CD4-positive, alpha-beta memory T cell (primary cell): ENCODE data around the gene ILK. TPM values are rescaled to one million over a fixed set of nuclear protein-coding genes. Genes with fewer than 3 reads are reported as not detected.

Source experiments
- CTCF ChIA-PET: fragments of 350-600 bp; sonication (Branson Sonifier 250); formaldehyde crosslinking; loops from one replicate; lab custom pipeline; 2021; ENCODE audit warnings: inconsistent platforms; ENCODE audit not compliant: partially characterized antibody; lab: Charles Lee
- POLR2A ChIA-PET: fragments of 350-600 bp; sonication (Branson Sonifier 250); formaldehyde crosslinking; loops from one replicate; lab custom pipeline; 2021; ENCODE audit not compliant: partially characterized antibody; lab: Charles Lee
- DNase-seq, 5 donors: peaks; one replicate each; pipeline versions ENCODE4 v3.0.0 to v3.0.0-alpha.2; 2020 to 2022; ENCODE audit warnings: mixed read lengths in 1 of 5
- H3K27ac ChIP-seq: one replicate; pipeline ENCODE4 v1.7.0; 2013; ENCODE audit warnings: low read depth, low read length
- H3K27me3 ChIP-seq: 2 replicates; pipeline ENCODE4 v1.7.0; 2013; ENCODE audit warnings: mild to moderate bottlenecking, low read length, moderate library complexity; ENCODE audit not compliant: insufficient read depth
- H3K36me3 ChIP-seq: 2 replicates; pipeline ENCODE4 v1.7.0; 2013; ENCODE audit warnings: mild to moderate bottlenecking, low read length, moderate library complexity; ENCODE audit not compliant: insufficient read depth
- H3K4me1 ChIP-seq: 2 replicates; pipeline ENCODE4 v1.7.0; 2013; ENCODE audit warnings: mild to moderate bottlenecking, low read length, moderate library complexity; ENCODE audit not compliant: insufficient read depth
- H3K4me3 ChIP-seq, 2 donors: one replicate each; pipeline ENCODE4 v1.7.0; 2013; ENCODE audit warnings: low read length in 2 of 2, mild to moderate bottlenecking in 1 of 2
- H3K9me3 ChIP-seq, 2 donors: one replicate each; pipeline ENCODE4 v1.7.0; 2013; ENCODE audit warnings: low read length in 2 of 2, control low read depth in 1 of 2; ENCODE audit not compliant: control insufficient read depth in 1 of 2
- H3K27ac Mint-ChIP-seq, 7 donors: one replicate each; pipeline ENCODE4 v1.8.0; 2020 to 2021; ENCODE audit warnings: mixed read lengths in 7 of 7, mild to moderate bottlenecking in 6 of 7, inconsistent platforms in 3 of 7, moderate library complexity in 3 of 7
- H3K27me3 Mint-ChIP-seq, 2 donors: one replicate each; pipeline ENCODE4 v1.8.0; 2020 to 2021; ENCODE audit warnings: mixed read lengths in 2 of 2
- H3K36me3 Mint-ChIP-seq, 2 donors: one replicate each; pipeline ENCODE4 v1.8.0; 2020 to 2021; ENCODE audit warnings: mixed read lengths in 2 of 2, inconsistent platforms in 1 of 2, mild to moderate bottlenecking in 1 of 2
- H3K4me1 Mint-ChIP-seq, 4 donors: one replicate each; pipeline ENCODE4 v1.8.0; 2020 to 2021; ENCODE audit warnings: mixed read lengths in 4 of 4, mild to moderate bottlenecking in 1 of 4
- H3K4me3 Mint-ChIP-seq, 8 donors: one replicate each; pipeline ENCODE4 v1.8.0; 2020 to 2021; ENCODE audit warnings: mixed read lengths in 8 of 8, mild to moderate bottlenecking in 7 of 8, moderate library complexity in 6 of 8, inconsistent platforms in 3 of 8
- H3K9me3 Mint-ChIP-seq, 8 donors: one replicate each; pipeline ENCODE4 v1.8.0; 2020 to 2021; ENCODE audit warnings: mixed read lengths in 8 of 8, mild to moderate bottlenecking in 5 of 8, inconsistent platforms in 3 of 8, moderate library complexity in 1 of 8
- intact Hi-C: fragments of 100-400 bp; cut with micrococcal nuclease; formaldehyde crosslinking; loops from one replicate; pipeline ENCODE4 v1.15.1; 2023
- polyA plus RNA-seq, 2 donors: library from polyadenylated mRNA; unstranded; fragments of 300-500 nt; fragmentation: Illumina TruSeq; gene quantifications; one replicate each; pipeline ENCODE4 v1.2.3, GENCODE V29; 2021
- total RNA-seq, 2 experiments: library from RNA; stranded (reverse); gene quantifications; one replicate each; pipeline ENCODE4 v1.2.3, GENCODE V29; 2021

Gene ILK
- total and polyA plus RNA-seq, 4 experiments from 2014 or later = 121 to 132 (median 130) TPM

- H3K9me3 ChIP-seq = no peaks in the 10 kb centered on the region
- H3K27me3 ChIP-seq = no peaks in the 10 kb centered on the region
- H3K4me3 Mint-ChIP-seq = peak overlapping the region in 5 of 8 donors; percentile 39 to 72 (median 51)
- peak in 1 of 5 donors; percentile 18 for DNase-seq
- no peaks in the 10 kb centered on the region for H3K27me3 Mint-ChIP-seq
- H3K36me3 ChIP-seq = peaks cover 37% of the 10 kb centered on the region
- H3K27ac Mint-ChIP-seq = peak overlapping the region in 5 of 7 donors; percentile 62 to 95 (median 87)
- H3K9me3 Mint-ChIP-seq = no peaks in the 10 kb centered on the region
- POLR2A ChIA-PET = interaction anchor here (0.9 to 9.6 kb wide), 6 partner anchors 10 to 126 kb away, joined by 3 to 172 read pairs (median 6); partner anchors contain the start of genes ARFIP2, MRPL17, TIMM10B and TPP1
- intact Hi-C loops = no loop called here
- H3K4me1 ChIP-seq = peaks cover 72% of the 10 kb centered on the region
- CTCF ChIA-PET = interaction anchor here (1.0 to 7.6 kb wide), 7 partner anchors 11 to 228 kb away, joined by 4 to 109 read pairs (median 5); partner anchors contain the start of genes MRPL17 and TPP1
- H3K36me3 Mint-ChIP-seq = peaks cover 12 to 46% of the 10 kb centered on the region in 2 donors
- peak overlapping the region; percentile 52 for H3K27ac ChIP-seq
- no peak overlapping the region for H3K4me3 ChIP-seq
- peaks cover 0 to 34% (median 29%) of the 10 kb centered on the region in 4 donors for H3K4me1 Mint-ChIP-seq
These were observed 3.7 kb downstream of the ILK start for GRCh38 chr11:6607190-6607795.

DNA sequence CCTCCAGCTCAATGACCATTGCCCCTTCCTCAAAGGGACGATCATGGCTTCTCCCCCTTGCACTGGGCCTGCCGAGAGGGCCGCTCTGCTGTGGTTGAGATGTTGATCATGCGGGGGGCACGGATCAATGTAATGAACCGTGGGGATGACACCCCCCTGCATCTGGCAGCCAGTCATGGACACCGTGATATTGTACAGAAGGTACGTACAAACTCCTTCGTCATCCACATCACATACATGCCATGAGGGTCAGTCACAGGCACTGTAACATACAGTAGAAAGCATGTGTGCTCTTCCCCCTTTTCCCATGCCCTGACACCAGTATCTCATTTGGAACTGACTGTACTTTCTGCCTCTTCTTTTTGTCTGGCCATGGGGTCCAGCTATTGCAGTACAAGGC lies 4.4 kb downstream of the ILK start:
- H3K9me3 ChIP-seq = no peaks in the 10 kb centered on the region
- peak in 1 of 5 donors; percentile 18 for DNase-seq
- H3K27ac ChIP-seq = peak overlapping the region; percentile 52
- Mint-ChIP-seq H3K27me3 (no peaks in the 10 kb centered on the region), H3K4me3 (peak overlapping the region in 1 of 8 donors; percentile 8), H3K4me1 (peaks cover 0 to 34% (median 29%) of the 10 kb centered on the region in 4 donors), H3K36me3 (peaks cover 12 to 46% of the 10 kb centered on the region in 2 donors), H3K9me3 (no peaks in the 10 kb centered on the region), H3K27ac (peak overlapping the region in 4 of 7 donors; percentile 62 to 95 (median 86))
- POLR2A ChIA-PET = interaction anchor here (1.8 to 9.6 kb wide), 3 partner anchors 10 to 76 kb away, joined by 7 to 172 read pairs (median 132); partner anchors contain the start of genes MRPL17 and TPP1
- H3K4me1 ChIP-seq = peaks cover 70% of the 10 kb centered on the region
- H3K36me3 ChIP-seq = peaks cover 37% of the 10 kb centered on the region
- no peak overlapping the region for H3K4me3 ChIP-seq
- CTCF ChIA-PET = interaction anchor here (1.3 to 7.6 kb wide), 6 partner anchors 11 to 229 kb away, joined by 4 to 109 read pairs (median 7); partner anchors contain the start of genes MRPL17 and TPP1
- intact Hi-C loops = no loop called here
- no peaks in the 10 kb centered on the region for H3K27me3 ChIP-seq

DNA sequence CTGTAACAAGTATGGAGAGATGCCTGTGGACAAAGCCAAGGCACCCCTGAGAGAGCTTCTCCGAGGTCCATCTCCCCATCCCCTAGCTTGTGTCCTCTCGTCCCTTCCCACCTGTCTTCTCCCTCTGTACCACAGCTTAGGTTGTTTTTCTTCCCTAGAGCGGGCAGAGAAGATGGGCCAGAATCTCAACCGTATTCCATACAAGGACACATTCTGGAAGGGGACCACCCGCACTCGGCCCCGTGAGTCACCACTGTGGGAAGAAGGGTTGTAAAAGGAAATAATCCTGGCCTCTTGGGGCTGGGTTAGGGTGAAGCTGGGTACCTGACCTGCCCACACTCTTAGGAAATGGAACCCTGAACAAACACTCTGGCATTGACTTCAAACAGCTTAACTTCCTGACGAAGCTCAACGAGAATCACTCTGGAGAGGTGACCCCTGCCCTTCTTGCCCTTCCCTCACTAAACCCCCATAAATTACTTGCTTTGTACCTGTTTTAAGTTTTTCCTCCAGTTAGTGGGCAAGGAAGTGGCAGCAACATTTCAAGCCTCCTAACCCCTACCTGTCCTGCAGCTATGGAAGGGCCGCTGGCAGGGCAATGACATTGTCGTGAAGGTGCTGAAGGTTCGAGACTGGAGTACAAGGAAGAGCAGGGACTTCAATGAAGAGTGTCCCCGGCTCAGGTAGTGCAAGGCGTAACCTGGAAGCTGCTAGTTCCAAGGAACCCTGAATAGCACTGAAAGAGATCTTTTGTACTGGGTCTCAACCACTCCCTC lies 5.3 kb downstream of the ILK start:
- ChIA-PET POLR2A (interaction anchor here (0.6 to 9.6 kb wide), 4 partner anchors 9 to 128 kb away, joined by 3 to 172 read pairs (median 70); partner anchors contain the start of genes MRPL17 and TPP1), CTCF (interaction anchor here (1.6 to 7.6 kb wide), 4 partner anchors 10 to 97 kb away, joined by 7 to 109 read pairs (median 16); partner anchors contain the start of genes MRPL17 and TPP1)
- Mint-ChIP-seq H3K36me3 (peaks cover 12 to 46% of the 10 kb centered on the region in 2 donors), H3K4me1 (peaks cover 0 to 34% (median 29%) of the 10 kb centered on the region in 4 donors), H3K27me3 (no peaks in the 10 kb centered on the region), H3K9me3 (no peaks in the 10 kb centered on the region), H3K27ac (peak overlapping the region in 5 of 7 donors; percentile 26 to 83 (median 72)), H3K4me3 (peak overlapping the region in 3 of 8 donors; percentile 11 to 19 (median 12))
- H3K4me3 ChIP-seq = no peak overlapping the region
- no peaks in the 10 kb centered on the region for H3K9me3 ChIP-seq
- peak overlapping the region; percentile 52 for H3K27ac ChIP-seq
- peaks cover 75% of the 10 kb centered on the region for H3K4me1 ChIP-seq
- intact Hi-C loops = no loop called here
- H3K36me3 ChIP-seq = peaks cover 37% of the 10 kb centered on the region
- no peak for DNase-seq
- no peaks in the 10 kb centered on the region for H3K27me3 ChIP-seq

DNA sequence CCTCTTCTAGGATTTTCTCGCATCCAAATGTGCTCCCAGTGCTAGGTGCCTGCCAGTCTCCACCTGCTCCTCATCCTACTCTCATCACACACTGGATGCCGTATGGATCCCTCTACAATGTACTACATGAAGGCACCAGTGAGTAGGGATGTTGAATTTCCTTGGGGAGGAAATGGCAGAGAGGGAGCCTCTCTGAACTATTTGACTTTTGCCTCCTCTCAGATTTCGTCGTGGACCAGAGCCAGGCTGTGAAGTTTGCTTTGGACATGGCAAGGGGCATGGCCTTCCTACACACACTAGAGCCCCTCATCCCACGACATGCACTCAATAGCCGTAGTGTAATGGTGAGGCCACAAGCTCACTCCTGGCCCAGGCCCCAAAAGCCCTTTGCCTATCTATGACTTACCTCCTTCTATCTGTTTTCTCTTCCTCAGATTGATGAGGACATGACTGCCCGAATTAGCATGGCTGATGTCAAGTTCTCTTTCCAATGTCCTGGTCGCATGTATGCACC lies 6.0 kb downstream of the ILK start:
- CTCF ChIA-PET = interaction anchor here (0.8 to 7.6 kb wide), 6 partner anchors 9 to 128 kb away, joined by 3 to 109 read pairs (median 16); partner anchors contain the start of genes MRPL17 and TPP1
- Mint-ChIP-seq H3K4me1 (peaks cover 0 to 34% (median 29%) of the 10 kb centered on the region in 4 donors), H3K27ac (peak overlapping the region in 6 of 7 donors; percentile 69 to 97 (median 88)), H3K27me3 (no peaks in the 10 kb centered on the region), H3K36me3 (peaks cover 12 to 46% of the 10 kb centered on the region in 2 donors), H3K9me3 (no peaks in the 10 kb centered on the region), H3K4me3 (peak overlapping the region in 5 of 8 donors; percentile 11 to 87 (median 44))
- H3K27ac ChIP-seq = peak overlapping the region; percentile 10
- H3K4me3 ChIP-seq = no peak overlapping the region
- H3K27me3 ChIP-seq = no peaks in the 10 kb centered on the region
- peaks cover 37% of the 10 kb centered on the region for H3K36me3 ChIP-seq
- H3K4me1 ChIP-seq = peaks cover 73% of the 10 kb centered on the region
- H3K9me3 ChIP-seq = no peaks in the 10 kb centered on the region
- POLR2A ChIA-PET = interaction anchor here (0.6 to 9.6 kb wide), 3 partner anchors 8 to 128 kb away, joined by 3 to 172 read pairs (median 132); partner anchors contain the start of genes MRPL17 and TPP1
- DNase-seq = no peak
- intact Hi-C loops = loop anchor here (10.0 kb wide), 1 partner anchor 195 kb away; the partner anchor contains the start of gene APBB1

- peak overlapping the region; percentile 87 for H3K27ac ChIP-seq
- intact Hi-C loops = loop anchor here (10.0 kb wide), 1 partner anchor 196 kb away; the partner anchor contains the start of gene APBB1
- no peak for DNase-seq
These were observed 7.0 kb downstream of the ILK start for GRCh38 chr11:6610591-6610990.

More at GRCh38 chr11:6610591-6610990, 7.0 kb downstream of the ILK start:
- no peaks in the 10 kb centered on the region for H3K9me3 Mint-ChIP-seq
- H3K27ac Mint-ChIP-seq = peak overlapping the region in 6 of 7 donors; percentile 75 to 97 (median 95)
- Histone ChIP-seq H3K4me3 (no peak overlapping the region), H3K36me3 (peaks cover 45% of the 10 kb centered on the region), H3K27me3 (no peaks in the 10 kb centered on the region), H3K4me1 (peaks cover 62% of the 10 kb centered on the region), H3K9me3 (no peaks in the 10 kb centered on the region)
- peaks cover 15 to 51% of the 10 kb centered on the region in 2 donors for H3K36me3 Mint-ChIP-seq
- H3K27me3 Mint-ChIP-seq = no peaks in the 10 kb centered on the region
- peak overlapping the region; percentile 63 to 94 (median 91) for H3K4me3 Mint-ChIP-seq
- POLR2A ChIA-PET = interaction anchor here (1.0 to 9.6 kb wide), 9 partner anchors 7 to 135 kb away, joined by 3 to 172 read pairs (median 45); partner anchors contain the start of genes ILK, MRPL17, RRP8 and TPP1
- CTCF ChIA-PET = interaction anchor here (0.8 to 4.1 kb wide), 3 partner anchors 57 to 127 kb away, joined by 3 to 56 read pairs (median 26); partner anchors contain the start of gene MRPL17
- peaks cover 1 to 34% (median 31%) of the 10 kb centered on the region in 4 donors for H3K4me1 Mint-ChIP-seq
